Measurements from ENCODE around the gene AKAP1.

AKAP1 gene

GRCh38 chr17:57132663-57133062, 47.6 kb downstream of the AKAP1 start:
- TF ChIP-seq CTCF (IDR thresholded peaks at IDR 0.05; ENCODE audit: low read depth, low read length, missing control alignments) = no peak
- in situ Hi-C loops (cut with HindIII; ENCODE audit: low sequenced_read_pairs) = no loop called here
- H3K4me3 ChIP-seq (ENCODE audit: low read depth, low read length) = no peak overlapping the region
- DNase-seq (ENCODE audit: low read depth) = no peak

DNA sequence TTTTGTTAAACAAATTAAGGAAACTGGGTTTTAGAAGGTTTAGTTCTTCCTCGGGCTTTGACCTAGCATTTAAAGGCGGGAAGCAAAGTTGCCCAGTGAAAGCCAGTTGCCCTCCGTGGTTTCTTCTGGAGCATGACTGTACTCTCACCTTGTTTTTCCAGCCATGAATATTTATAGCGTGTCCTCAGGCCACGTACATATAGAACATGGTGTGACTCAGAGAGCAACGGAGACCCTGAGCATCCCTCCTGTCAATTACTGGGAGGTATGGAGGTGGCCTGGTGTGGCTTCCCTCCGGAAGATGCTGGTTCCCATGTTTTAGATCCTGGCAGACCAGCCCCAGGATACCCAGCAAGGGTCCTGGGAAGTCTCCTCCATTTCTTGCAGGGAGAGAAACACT, 48.4 kb downstream of the AKAP1 start:
- in situ Hi-C loops (cut with HindIII; ENCODE audit: low sequenced_read_pairs) = no loop called here
- DNase-seq (ENCODE audit: low read depth) = no peak
- H3K4me3 ChIP-seq (ENCODE audit: low read depth, low read length) = no peak overlapping the region
- TF ChIP-seq CTCF (IDR thresholded peaks at IDR 0.05; ENCODE audit: low read depth, low read length, missing control alignments) = no peak

DNA sequence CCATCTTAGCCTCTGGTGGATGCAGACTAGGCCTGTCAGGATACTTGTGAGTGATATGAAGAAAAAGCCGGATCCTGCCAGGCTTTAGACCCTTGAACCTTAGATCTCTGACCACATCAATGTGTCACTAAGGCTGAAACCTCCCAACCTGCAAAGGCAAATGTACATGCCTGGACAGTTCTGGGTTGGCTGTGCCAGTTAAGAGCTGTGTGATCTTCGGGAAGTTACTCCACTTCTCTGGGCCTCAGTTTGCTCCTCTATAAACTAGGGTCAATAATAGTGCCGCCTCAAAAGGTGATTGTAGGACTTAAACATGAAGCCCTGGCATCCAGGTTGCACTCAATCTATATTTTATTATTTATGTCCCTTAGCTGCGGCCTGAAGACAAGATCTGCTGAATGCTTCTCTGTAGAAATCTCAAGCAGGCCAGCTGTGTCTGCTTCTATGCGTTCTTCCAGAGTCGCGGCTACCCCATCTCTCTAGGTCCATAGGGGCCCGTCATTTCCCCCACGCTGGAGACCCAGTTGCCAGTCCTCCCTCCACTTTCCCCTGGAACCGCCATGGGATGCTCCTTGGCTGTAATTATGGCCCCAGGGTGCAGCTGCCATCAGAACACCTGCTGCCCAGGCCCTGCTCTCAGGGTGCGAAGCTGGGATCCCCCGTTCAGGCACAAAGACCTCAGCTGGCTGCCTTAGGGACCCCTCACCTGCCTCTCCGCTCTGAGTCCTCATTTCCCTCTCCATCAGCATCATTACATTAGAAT, 50.2 kb downstream of the AKAP1 start:
- no peak for TF ChIP-seq CTCF (IDR thresholded peaks at IDR 0.05; ENCODE audit: low read depth, low read length, missing control alignments)

GRCh38 chr17:57135789-57136291, 50.8 kb downstream of the AKAP1 start:
- in situ Hi-C loops (cut with HindIII; ENCODE audit: low sequenced_read_pairs) = no loop called here
- no peak for TF ChIP-seq CTCF (IDR thresholded peaks at IDR 0.05; ENCODE audit: low read depth, low read length, missing control alignments)
- no peak for DNase-seq (ENCODE audit: low read depth)
- no peak overlapping the region for H3K4me3 ChIP-seq (ENCODE audit: low read depth, low read length)

More for the DNA sequence above, 50.2 kb downstream of the AKAP1 start:
- no peak for DNase-seq (ENCODE audit: low read depth)
- H3K4me3 ChIP-seq (ENCODE audit: low read depth, low read length) = no peak overlapping the region
- in situ Hi-C loops (cut with HindIII; ENCODE audit: low sequenced_read_pairs) = no loop called here

DNA sequence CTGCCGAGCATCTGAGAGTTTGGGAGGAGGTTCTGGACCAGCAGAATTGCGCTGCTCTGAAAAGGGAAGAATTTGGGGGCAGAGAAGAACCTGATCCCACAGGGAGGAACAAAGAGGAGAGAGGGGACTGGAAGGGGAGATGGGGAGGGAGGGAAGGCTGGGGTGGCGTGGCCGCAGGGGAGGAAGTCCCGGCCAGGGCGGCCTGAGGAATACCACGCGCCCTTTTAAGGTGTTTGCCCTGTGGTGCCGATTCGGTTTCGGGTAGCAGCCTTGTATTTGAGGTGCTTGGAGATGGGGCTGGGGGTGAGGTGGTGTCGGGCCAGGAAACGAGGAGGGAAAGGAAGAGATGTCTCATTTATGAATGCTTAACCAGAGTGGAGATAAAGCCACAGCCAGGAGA, 51.3 kb downstream of the AKAP1 start:
- in situ Hi-C loops (cut with HindIII; ENCODE audit: low sequenced_read_pairs) = no loop called here
- DNase-seq (ENCODE audit: low read depth) = no peak
- TF ChIP-seq CTCF (IDR thresholded peaks at IDR 0.05; ENCODE audit: low read depth, low read length, missing control alignments) = no peak
- no peak overlapping the region for H3K4me3 ChIP-seq (ENCODE audit: low read depth, low read length)

GRCh38 chr17:57138030-57138911, 53.2 kb downstream of the AKAP1 start:
- in situ Hi-C loops (cut with HindIII; ENCODE audit: low sequenced_read_pairs) = no loop called here
- TF ChIP-seq CTCF (IDR thresholded peaks at IDR 0.05; ENCODE audit: low read depth, low read length, missing control alignments) = no peak
- H3K4me3 ChIP-seq (ENCODE audit: low read depth, low read length) = no peak overlapping the region
- no peak for DNase-seq (ENCODE audit: low read depth)

All from astrocyte of the cerebellum (primary cell).